PFSK-1 (cell line): ENCODE results near the gene ZFAND5.

ENCODE experiments used
- FOXP2 ChIP-seq: optimal IDR thresholded peaks from 2 replicates; pipeline ENCODE3; 2011; ENCODE audit warnings: borderline replicate concordance, control low read depth, inconsistent platforms; ENCODE audit not compliant: insufficient read depth; ENCODE audit errors: extremely low read length, extremely low read depth
- POLR2AphosphoS5 ChIP-seq: IDR thresholded peaks from 2 replicates; pipeline ENCODE4 v1.6.1; 2012; ENCODE audit warnings: low read depth, mild to moderate bottlenecking, control low read depth, low read length, moderate library complexity
- REST ChIP-seq, 2 experiments: IDR thresholded peaks; 2 replicates each; pipeline versions ENCODE4 v1.6.1 to v1.8.0; 2011 to 2012; ENCODE audit warnings: low read depth in 2 of 2, low read length in 2 of 2, control low read depth in 1 of 2, inconsistent platforms in 1 of 2, mild to moderate bottlenecking in 1 of 2, moderate library complexity in 1 of 2; ENCODE audit not compliant: insufficient read depth in 1 of 2

- TF ChIP-seq REST (IDR thresholded peaks at IDR 0.05; ENCODE audit: insufficient read depth in 1 of 2, low read depth in 2 of 2, low read length in 2 of 2) = no peak
- TF ChIP-seq POLR2AphosphoS5 = no peak
- TF ChIP-seq FOXP2 = no peak
These were observed 31.5 kb upstream of the ZFAND5 start for GRCh38 chr9:72396247-72397091.
